ENCODE measurements around the gene PPP1CC. TPM values are rescaled to one million over a fixed set of nuclear protein-coding genes. Genes with fewer than 3 reads are reported as not detected.

The PPP1CC gene
- total and polyA plus RNA-seq, 2 donors (not counting 3 experiments of a cell fraction or from before 2014, with no cell fraction given) = 67.1 to 139 TPM

DNA sequence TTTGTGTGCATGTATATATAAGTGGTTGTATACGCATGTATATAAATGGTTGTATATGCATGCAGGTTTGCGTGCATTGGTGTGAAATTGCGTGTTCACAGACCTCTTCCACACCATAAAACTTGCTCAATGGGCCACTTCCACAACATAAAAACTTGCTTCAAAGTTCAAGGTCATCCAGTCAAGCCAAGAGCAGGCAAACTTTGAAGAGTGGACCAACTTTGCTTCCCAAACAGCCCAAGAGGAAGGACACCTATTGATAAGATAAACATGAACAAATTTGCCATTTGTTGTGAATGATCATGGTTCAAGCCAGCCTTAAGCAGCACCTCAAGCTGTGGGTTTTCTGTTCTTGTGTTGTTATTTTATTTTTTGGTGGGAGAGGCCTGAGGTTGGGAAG lies 25.2 kb upstream of the PPP1CC start:
- no TSS peak for BruUV-seq (replicated peaks)
- Histone ChIP-seq H3K4me3 (replicated peaks in 1 of 3; ENCODE audit: insufficient read depth in 1 of 3, low read depth in 1 of 3, low read length in 3 of 3) (no peak overlapping the region), H3K27ac (ENCODE audit: insufficient read depth, low read depth, low read length) (no peak overlapping the region), H3K4me1 (ENCODE audit: control insufficient read depth, extremely low read depth, insufficient read depth, low read length) (no peaks in the 10 kb centered on the region), H3K4me2 (ENCODE audit: insufficient read depth, low read length) (no peak overlapping the region), H3K9ac (replicated peaks; ENCODE audit: extremely low read depth, insufficient read depth, low read length) (no peak overlapping the region), H3K9me3 (replicated peaks; ENCODE audit: control insufficient read depth, insufficient read depth, low read length) (no peaks in the 10 kb centered on the region), H3K27me3 (ENCODE audit: control insufficient read depth in 2 of 2, insufficient read depth in 2 of 2, low read length in 2 of 2) (no peaks in the 10 kb centered on the region), H3K36me3 (ENCODE audit: control insufficient read depth in 2 of 2, extremely low read depth in 1 of 2, insufficient read depth in 2 of 2, low read length in 2 of 2) (no peaks in the 10 kb centered on the region), H2AFZ (ENCODE audit: low read depth, low read length) (no peak overlapping the region), H3K79me2 (ENCODE audit: control insufficient read depth, insufficient read depth, low read length) (no peaks in the 10 kb centered on the region), H3K9me1 (replicated peaks; ENCODE audit: control insufficient read depth, extremely low read depth, insufficient read depth, low read length) (no peaks in the 10 kb centered on the region), H4K20me1 (replicated peaks; ENCODE audit: control insufficient read depth, extremely low read depth, insufficient read depth, low read length) (no peaks in the 10 kb centered on the region)
- intact Hi-C loops (cut with micrococcal nuclease) = no loop called here
- no peak for FAIRE-seq
- ChIA-PET POLR2A (no interaction called here), CTCF (no interaction called here)
- dilution Hi-C loops (cut with MboI; ENCODE audit: extremely low pct_ligation_motif_present, low sequenced_read_pairs) = no loop called here
- no peak for TF ChIP-seq EZH2 (IDR thresholded peaks at IDR 0.05; ENCODE audit: borderline replicate concordance, low read depth, low read length, severe bottlenecking)
- TF ChIP-seq, protein P1, sequence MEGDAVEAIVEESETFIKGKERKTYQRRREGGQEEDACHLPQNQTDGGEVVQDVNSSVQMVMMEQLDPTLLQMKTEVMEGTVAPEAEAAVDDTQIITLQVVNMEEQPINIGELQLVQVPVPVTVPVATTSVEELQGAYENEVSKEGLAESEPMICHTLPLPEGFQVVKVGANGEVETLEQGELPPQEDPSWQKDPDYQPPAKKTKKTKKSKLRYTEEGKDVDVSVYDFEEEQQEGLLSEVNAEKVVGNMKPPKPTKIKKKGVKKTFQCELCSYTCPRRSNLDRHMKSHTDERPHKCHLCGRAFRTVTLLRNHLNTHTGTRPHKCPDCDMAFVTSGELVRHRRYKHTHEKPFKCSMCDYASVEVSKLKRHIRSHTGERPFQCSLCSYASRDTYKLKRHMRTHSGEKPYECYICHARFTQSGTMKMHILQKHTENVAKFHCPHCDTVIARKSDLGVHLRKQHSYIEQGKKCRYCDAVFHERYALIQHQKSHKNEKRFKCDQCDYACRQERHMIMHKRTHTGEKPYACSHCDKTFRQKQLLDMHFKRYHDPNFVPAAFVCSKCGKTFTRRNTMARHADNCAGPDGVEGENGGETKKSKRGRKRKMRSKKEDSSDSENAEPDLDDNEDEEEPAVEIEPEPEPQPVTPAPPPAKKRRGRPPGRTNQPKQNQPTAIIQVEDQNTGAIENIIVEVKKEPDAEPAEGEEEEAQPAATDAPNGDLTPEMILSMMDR (IDR thresholded peaks at IDR 0.05; ENCODE audit: extremely low read depth in 1 of 2, insufficient read depth in 1 of 2, low read depth in 1 of 2, low read length in 2 of 2) = no peak
- TF ChIP-seq POLR2AphosphoS5 (IDR thresholded peaks at IDR 0.05; ENCODE audit: insufficient read depth, low read depth, low read length) = no peak
- TF ChIP-seq FOS (IDR thresholded peaks at IDR 0.05; ENCODE audit: borderline replicate concordance, insufficient read depth, low read length) = no peak
- no peak for TF ChIP-seq POLR2A (IDR thresholded peaks at IDR 0.05; ENCODE audit: low read depth, low read length)
- no peak for TF ChIP-seq GATA2 (IDR thresholded peaks at IDR 0.05; ENCODE audit: insufficient read depth, insufficient read length, low read depth, low read length)
- TF ChIP-seq, protein P2, sequence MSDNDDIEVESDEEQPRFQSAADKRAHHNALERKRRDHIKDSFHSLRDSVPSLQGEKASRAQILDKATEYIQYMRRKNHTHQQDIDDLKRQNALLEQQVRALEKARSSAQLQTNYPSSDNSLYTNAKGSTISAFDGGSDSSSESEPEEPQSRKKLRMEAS (IDR thresholded peaks at IDR 0.05; ENCODE audit: insufficient read depth, insufficient read length) = no peak
- no peak for DNase-seq (ENCODE audit: low read depth, low spot score)

All from endothelial cell of umbilical vein (primary cell).